ENCODE data around the gene LRRFIP1. TPM values are rescaled to one million over a fixed set of nuclear protein-coding genes. Genes with fewer than 3 reads are reported as not detected.

Gene LRRFIP1
- total and polyA plus RNA-seq, 2 donors (not counting 3 experiments of a cell fraction or from before 2014, with no cell fraction given): 39.2 to 179 TPM

GRCh38 chr2:237623428-237624403 is 3.7 kb upstream of the LRRFIP1 start:
- Histone ChIP-seq H3K9ac (replicated peaks; ENCODE audit: extremely low read depth, insufficient read depth, low read length) (no peak overlapping the region), H3K27ac (ENCODE audit: insufficient read depth, low read depth, low read length) (no peak overlapping the region), H2AFZ (ENCODE audit: low read depth, low read length) (no peak overlapping the region), H3K4me3 (replicated peaks in 1 of 3; ENCODE audit: insufficient read depth in 1 of 3, low read depth in 1 of 3, low read length in 3 of 3) (no peak overlapping the region), H3K4me2 (ENCODE audit: insufficient read depth, low read length) (no peak overlapping the region), H3K9me1 (replicated peaks; ENCODE audit: control insufficient read depth, extremely low read depth, insufficient read depth, low read length) (no peaks in the 10 kb centered on the region), H3K79me2 (ENCODE audit: control insufficient read depth, insufficient read depth, low read length) (no peaks in the 10 kb centered on the region), H3K9me3 (replicated peaks; ENCODE audit: control insufficient read depth, insufficient read depth, low read length) (no peaks in the 10 kb centered on the region), H3K4me1 (ENCODE audit: control insufficient read depth, extremely low read depth, insufficient read depth, low read length) (peaks cover 11% of the 10 kb centered on the region), H3K27me3 (ENCODE audit: control insufficient read depth in 2 of 2, insufficient read depth in 2 of 2, low read length in 2 of 2) (no peaks in the 10 kb centered on the region), H3K36me3 (ENCODE audit: control insufficient read depth in 2 of 2, extremely low read depth in 1 of 2, insufficient read depth in 2 of 2, low read length in 2 of 2) (no peaks in the 10 kb centered on the region), H4K20me1 (replicated peaks; ENCODE audit: control insufficient read depth, extremely low read depth, insufficient read depth, low read length) (no peaks in the 10 kb centered on the region)
- POLR2A ChIA-PET: interaction anchor here (0.6 kb wide), 1 partner anchor 104 kb away, joined by 3 read pairs; no protein-coding TSS in a partner anchor
- no peak for FAIRE-seq
- CTCF ChIA-PET: interaction anchor here (0.7 to 1.2 kb wide), 5 partner anchors 24 to 121 kb away, joined by 3 to 4 read pairs (median 3); no protein-coding TSS in a partner anchor
- intact Hi-C loops (cut with micrococcal nuclease) (loop anchor here (5.0 kb wide), 1 partner anchor 1366 kb away; no protein-coding TSS in a partner anchor), dilution Hi-C loops (cut with MboI; ENCODE audit: extremely low pct_ligation_motif_present, low sequenced_read_pairs) (no loop called here)
- no peak for TF ChIP-seq POLR2AphosphoS5 (IDR thresholded peaks at IDR 0.05; ENCODE audit: insufficient read depth, low read depth, low read length)
- TF ChIP-seq MYC (IDR thresholded peaks at IDR 0.05; ENCODE audit: low read depth, low read length): no peak
- no peak for TF ChIP-seq CTCF (IDR thresholded peaks at IDR 0.05; ENCODE audit: extremely low read depth in 1 of 2, insufficient read depth in 1 of 2, low read depth in 1 of 2, low read length in 2 of 2)
- no peak for TF ChIP-seq GATA2 (IDR thresholded peaks at IDR 0.05; ENCODE audit: insufficient read depth, insufficient read length, low read depth, low read length)
- no peak for TF ChIP-seq JUN (IDR thresholded peaks at IDR 0.05; ENCODE audit: borderline replicate concordance, insufficient read depth, insufficient read length, low read depth)
- no peak for TF ChIP-seq POLR2A (IDR thresholded peaks at IDR 0.05; ENCODE audit: low read depth, low read length)
- TF ChIP-seq MAX (IDR thresholded peaks at IDR 0.05; ENCODE audit: insufficient read depth, insufficient read length): no peak
- TF ChIP-seq FOS (IDR thresholded peaks at IDR 0.05; ENCODE audit: borderline replicate concordance, insufficient read depth, low read length): no peak
- no peak for TF ChIP-seq EZH2 (IDR thresholded peaks at IDR 0.05; ENCODE audit: borderline replicate concordance, low read depth, low read length, severe bottlenecking)
- no peak for DNase-seq (ENCODE audit: low read depth, low spot score)
- BruUV-seq (replicated peaks): no TSS peak

Measured in endothelial cell of umbilical vein (primary cell).